Neuron (in vitro differentiated cells): Measurements from ENCODE around the gene NXPH2.
"Not testable (repeated sequence)": the region's sequence is repeated elsewhere in the genome, so short reads cannot be mapped to it uniquely, and the experiment has no call there.

Source experiments
- H2AFZ ChIP-seq: one replicate; pipeline ENCODE4 v1.6.1; 2013; ENCODE audit warnings: low read depth, mild to moderate bottlenecking, inconsistent platforms, low read length, moderate library complexity
- H3K27me3 ChIP-seq: one replicate; pipeline ENCODE4 v1.6.1; 2013; ENCODE audit warnings: low read length; ENCODE audit not compliant: insufficient read depth
- H3K36me3 ChIP-seq: one replicate; pipeline ENCODE4 v1.6.1; 2013; ENCODE audit warnings: low read length; ENCODE audit not compliant: insufficient read depth
- H3K4me1 ChIP-seq: one replicate; pipeline ENCODE4 v1.6.1; 2013; ENCODE audit warnings: low read length; ENCODE audit not compliant: insufficient read depth
- H3K4me3 ChIP-seq: 2 replicates; pipeline ENCODE4 v1.5.1; 2013; ENCODE audit warnings: mild to moderate bottlenecking, low read length, moderate library complexity
- H3K9me3 ChIP-seq: one replicate; pipeline ENCODE4 v1.6.1; 2013; ENCODE audit warnings: low read length

Gene NXPH2

GRCh38 chr2:138682163-138682562, 98.0 kb downstream of the NXPH2 start:
- Histone ChIP-seq H3K36me3 (no peaks in the 10 kb centered on the region), H3K4me1 (no peaks in the 10 kb centered on the region), H3K9me3 (no peaks in the 10 kb centered on the region), H2AFZ (no peak overlapping the region), H3K4me3 (no peak overlapping the region), H3K27me3 (no peaks in the 10 kb centered on the region)

DNA sequence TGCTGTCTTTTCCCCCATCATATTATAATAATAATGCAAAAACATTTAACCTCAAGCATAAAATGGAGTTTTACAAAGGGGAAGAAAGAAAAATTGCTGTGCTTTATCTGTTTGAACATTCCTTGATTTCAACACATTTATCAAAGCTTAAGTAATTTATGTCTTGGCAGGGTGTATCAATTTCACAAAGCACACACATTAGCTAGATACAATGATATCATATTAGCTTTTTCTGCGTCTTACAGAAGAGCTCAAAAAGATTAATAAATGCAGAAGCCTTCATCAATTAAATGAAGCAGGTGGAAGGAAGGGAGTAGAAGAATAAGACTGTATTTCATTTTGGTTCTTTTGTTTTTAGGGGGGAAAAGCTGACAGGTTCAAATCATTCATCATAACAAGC, 103.0 kb downstream of the NXPH2 start:
- no peak overlapping the region for H3K4me3 ChIP-seq
- no peaks in the 10 kb centered on the region for H3K4me1 ChIP-seq
- no peaks in the 10 kb centered on the region for H3K9me3 ChIP-seq
- H2AFZ ChIP-seq: no peak overlapping the region
- H3K36me3 ChIP-seq: no peaks in the 10 kb centered on the region
- H3K27me3 ChIP-seq: no peaks in the 10 kb centered on the region

- Histone ChIP-seq H3K4me1 (no peaks in the 10 kb centered on the region), H3K4me3 (no peak overlapping the region), H3K36me3 (no peaks in the 10 kb centered on the region), H3K9me3 (no peaks in the 10 kb centered on the region), H3K27me3 (no peaks in the 10 kb centered on the region), H2AFZ (no peak overlapping the region)
Measured at GRCh38 chr2:138676619-138677021, 103.6 kb downstream of the NXPH2 start.

DNA sequence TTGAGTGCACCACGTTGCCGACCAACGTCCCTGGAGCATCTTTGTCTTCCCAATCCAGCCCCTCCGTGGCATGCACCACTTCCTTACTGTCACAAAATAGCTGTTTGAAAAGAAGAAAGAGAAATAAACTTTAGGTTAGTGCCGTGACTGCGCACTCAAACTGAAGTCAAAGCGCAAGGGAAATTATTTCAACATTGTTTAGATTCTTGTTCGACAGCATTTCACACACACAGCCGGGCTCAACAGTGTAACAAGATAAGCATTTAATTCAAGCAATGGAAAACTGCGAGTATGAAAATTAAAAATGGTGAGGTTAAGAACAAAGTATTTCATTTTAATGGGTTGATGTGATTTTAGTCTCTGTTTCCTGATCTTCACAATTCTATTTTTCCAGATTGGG, 108.6 kb downstream of the NXPH2 start:
- H3K4me1 ChIP-seq: no peaks in the 10 kb centered on the region
- no peak overlapping the region for H3K4me3 ChIP-seq
- H3K27me3 ChIP-seq: no peaks in the 10 kb centered on the region
- no peaks in the 10 kb centered on the region for H3K9me3 ChIP-seq
- no peak overlapping the region for H2AFZ ChIP-seq
- no peaks in the 10 kb centered on the region for H3K36me3 ChIP-seq

DNA sequence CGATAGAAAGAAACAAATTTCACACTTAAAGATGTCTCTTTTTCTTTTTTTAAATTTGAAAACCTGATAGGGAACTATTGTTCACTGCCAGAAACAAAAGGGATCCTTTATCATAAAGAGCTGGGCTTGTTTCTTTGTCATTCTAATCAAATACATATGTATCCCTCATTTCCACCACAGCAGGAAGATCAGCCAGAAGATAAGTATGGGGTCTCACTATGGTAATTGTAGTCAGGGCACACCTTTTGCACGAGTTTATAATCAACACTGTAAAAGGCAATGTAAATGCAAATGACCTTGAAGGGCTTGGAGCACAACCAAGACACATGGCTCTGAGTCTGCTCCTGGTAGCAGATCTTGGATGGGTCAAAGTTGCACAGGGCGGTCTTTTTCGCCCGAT, 109.5 kb downstream of the NXPH2 start:
- no peaks in the 10 kb centered on the region for H3K4me1 ChIP-seq
- H3K36me3 ChIP-seq: no peaks in the 10 kb centered on the region
- H3K4me3 ChIP-seq: no peak overlapping the region
- H3K27me3 ChIP-seq: no peaks in the 10 kb centered on the region
- H3K9me3 ChIP-seq: no peaks in the 10 kb centered on the region
- no peak overlapping the region for H2AFZ ChIP-seq

DNA sequence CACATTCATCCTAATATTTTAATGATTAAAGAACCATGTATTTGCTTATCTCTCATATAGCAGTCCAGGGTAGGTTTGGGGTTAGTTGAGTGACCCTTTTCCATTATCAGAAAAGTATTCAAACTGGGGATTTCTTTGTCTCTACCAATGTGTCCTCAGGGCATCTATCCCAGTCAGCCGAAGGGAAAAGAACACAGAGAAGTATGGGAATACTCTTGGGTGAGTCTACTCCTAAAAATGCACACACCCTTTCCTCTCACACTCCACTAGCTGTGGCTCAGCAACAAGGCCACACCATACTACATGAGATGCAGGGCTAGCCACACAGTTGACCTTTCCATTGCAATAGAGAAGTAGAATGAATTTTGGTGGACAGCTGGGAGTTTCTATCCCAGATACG, 114.3 kb downstream of the NXPH2 start:
- Histone ChIP-seq H3K9me3 (no peaks in the 10 kb centered on the region), H3K4me3 (no peak overlapping the region), H2AFZ (no peak overlapping the region), H3K27me3 (no peaks in the 10 kb centered on the region), H3K36me3 (no peaks in the 10 kb centered on the region), H3K4me1 (no peaks in the 10 kb centered on the region)

DNA sequence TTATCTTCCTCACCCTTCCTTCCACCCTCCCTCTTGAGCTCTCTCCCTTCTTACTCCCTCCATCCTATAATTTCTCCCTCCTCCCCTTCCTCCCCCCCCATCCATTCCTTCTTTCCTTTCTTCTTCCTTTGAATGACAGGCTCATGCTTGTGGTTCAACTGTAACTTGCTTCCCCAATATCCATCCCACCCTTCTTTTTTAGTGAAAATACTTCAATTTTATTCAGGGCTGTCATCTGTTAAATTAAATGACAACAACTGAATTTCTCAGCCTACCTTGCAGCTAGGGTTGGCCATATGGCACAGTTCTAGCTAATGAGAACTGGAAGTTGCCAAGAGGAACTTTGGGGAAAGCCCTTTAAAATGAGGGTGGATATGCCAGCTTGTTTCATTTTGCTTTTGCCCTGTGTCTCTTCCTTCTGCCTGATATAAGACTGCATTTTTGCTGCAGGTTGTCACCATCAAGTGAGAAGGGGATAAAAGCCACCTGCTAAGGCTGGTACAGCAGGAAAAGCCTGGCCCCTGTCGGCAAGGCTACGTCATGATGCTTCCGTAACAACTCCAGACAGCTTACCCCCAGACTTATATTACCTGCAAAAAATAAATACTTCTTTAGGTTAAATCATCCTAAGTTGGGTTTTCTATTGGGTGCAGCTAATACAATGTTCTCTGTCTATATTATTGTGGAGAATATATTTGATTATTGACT, 121.8 kb downstream of the NXPH2 start:
- Histone ChIP-seq H2AFZ (no peak overlapping the region), H3K9me3 (no peaks in the 10 kb centered on the region), H3K4me3 (no peak overlapping the region), H3K27me3 (no peaks in the 10 kb centered on the region), H3K4me1 (no peaks in the 10 kb centered on the region), H3K36me3 (no peaks in the 10 kb centered on the region)

GRCh38 chr2:138654146-138654545, 126.0 kb downstream of the NXPH2 start:
- Histone ChIP-seq H3K36me3 (no peaks in the 10 kb centered on the region), H3K4me3 (no peak overlapping the region), H3K27me3 (no peaks in the 10 kb centered on the region), H3K9me3 (no peaks in the 10 kb centered on the region), H2AFZ (no peak overlapping the region), H3K4me1 (no peaks in the 10 kb centered on the region)

DNA sequence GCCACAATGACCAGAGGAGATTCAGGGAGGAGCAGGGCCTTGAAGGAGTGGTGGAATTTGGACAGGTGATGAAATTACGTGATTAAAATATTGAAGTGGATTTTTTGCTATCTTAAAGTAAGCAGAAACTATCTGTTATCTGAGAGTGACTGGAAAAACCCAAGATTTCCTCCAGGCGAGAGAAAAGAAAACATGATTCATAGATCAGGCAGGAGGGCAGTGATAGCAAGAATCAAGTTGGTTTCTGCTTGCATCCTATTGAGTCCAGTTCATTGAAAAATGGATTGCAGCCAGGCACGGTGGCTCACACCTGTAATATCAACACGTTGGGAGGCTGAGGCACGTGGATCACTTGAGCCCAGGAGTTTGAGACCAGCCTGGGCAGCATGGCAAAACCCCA, 127.8 kb downstream of the NXPH2 start:
- H3K4me3 ChIP-seq: no peak overlapping the region

GRCh38 chr2:138649571-138649970, 130.6 kb downstream of the NXPH2 start:
- H2AFZ ChIP-seq: no peak overlapping the region
- H3K4me3 ChIP-seq: no peak overlapping the region
- no peaks in the 10 kb centered on the region for H3K27me3 ChIP-seq
- no peaks in the 10 kb centered on the region for H3K4me1 ChIP-seq
- H3K36me3 ChIP-seq: no peaks in the 10 kb centered on the region
- H3K9me3 ChIP-seq: no peaks in the 10 kb centered on the region

More for the DNA sequence above, 127.8 kb downstream of the NXPH2 start:
- Histone ChIP-seq H3K36me3 (no peaks in the 10 kb centered on the region), H3K4me1 (no peaks in the 10 kb centered on the region), H3K9me3 (no peaks in the 10 kb centered on the region), H3K27me3 (no peaks in the 10 kb centered on the region), H2AFZ (no peak overlapping the region)

DNA sequence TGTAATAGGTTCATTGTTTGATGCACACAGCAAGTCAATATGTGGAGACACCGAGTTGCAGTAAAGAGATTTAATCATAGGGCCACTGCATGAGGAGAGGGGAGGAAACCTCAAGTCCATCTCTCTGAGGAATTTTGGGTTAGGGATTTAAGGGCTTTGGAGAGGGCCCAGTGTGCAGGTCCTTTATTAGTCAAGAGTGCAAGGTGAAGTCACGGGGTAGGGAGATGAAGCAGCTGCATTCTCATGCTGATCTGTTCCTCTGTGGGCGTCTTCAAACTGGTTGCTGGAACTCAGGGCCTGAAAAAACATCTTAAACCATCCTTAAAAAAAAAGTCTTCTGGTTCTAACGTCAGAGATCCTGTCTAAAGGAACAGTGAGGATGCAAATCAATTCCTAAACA, 131.6 kb downstream of the NXPH2 start:
- Histone ChIP-seq H3K4me3 (no peak overlapping the region), H3K9me3 (no peaks in the 10 kb centered on the region), H3K27me3 (no peaks in the 10 kb centered on the region), H2AFZ (no peak overlapping the region), H3K36me3 (no peaks in the 10 kb centered on the region), H3K4me1 (no peaks in the 10 kb centered on the region)

DNA sequence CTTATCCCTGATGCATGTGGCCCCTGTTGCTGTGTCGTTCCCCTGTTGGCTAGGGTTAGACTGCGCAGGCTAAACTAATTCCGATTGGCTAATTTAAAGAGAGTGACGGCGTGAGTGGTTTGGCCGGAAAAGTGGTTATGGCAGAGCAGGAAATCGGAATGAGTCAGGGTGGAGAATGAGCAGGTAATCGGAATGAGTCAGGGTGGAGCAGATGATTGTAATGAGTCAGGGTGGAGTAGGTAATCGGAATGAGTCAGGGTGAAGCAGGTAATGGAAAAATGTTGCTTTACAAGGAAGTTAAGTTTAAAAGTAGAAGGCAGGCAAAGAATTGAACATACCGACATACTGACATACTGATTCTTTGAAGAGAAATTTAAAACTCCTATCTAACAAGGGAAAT, 135.4 kb downstream of the NXPH2 start:
- H3K4me3 ChIP-seq, H3K9me3 ChIP-seq, H3K36me3 ChIP-seq, H2AFZ ChIP-seq, H3K27me3 ChIP-seq, H3K4me1 ChIP-seq: not testable (repeated sequence)

GRCh38 chr2:138640921-138641676, 139.1 kb downstream of the NXPH2 start:
- Histone ChIP-seq H3K36me3 (no peaks in the 10 kb centered on the region), H3K27me3 (no peaks in the 10 kb centered on the region), H3K4me3 (no peak overlapping the region), H3K9me3 (no peaks in the 10 kb centered on the region), H3K4me1 (no peaks in the 10 kb centered on the region), H2AFZ (no peak overlapping the region)

- H3K27me3 ChIP-seq: no peaks in the 10 kb centered on the region
- H2AFZ ChIP-seq: no peak overlapping the region
- H3K36me3 ChIP-seq: no peaks in the 10 kb centered on the region
- H3K4me3 ChIP-seq: no peak overlapping the region
- no peaks in the 10 kb centered on the region for H3K4me1 ChIP-seq
- H3K9me3 ChIP-seq: no peaks in the 10 kb centered on the region
Measured at GRCh38 chr2:138637686-138638085, 142.5 kb downstream of the NXPH2 start.
